Skeletal muscle tissue (tissue), 4 donors: ENCODE measurements around the gene MRPL32. TPM values are rescaled to one million over a fixed set of nuclear protein-coding genes. Genes with fewer than 3 reads are reported as not detected.

Experiments
- H3K27ac ChIP-seq: one replicate; pipeline ENCODE4 v1.7.0; 2013; ENCODE audit warnings: mild to moderate bottlenecking, low read depth, low read length, inconsistent platforms
- H3K27me3 ChIP-seq, 3 donors: one replicate each; pipeline ENCODE4 v1.7.0; 2013; ENCODE audit warnings: low read length in 3 of 3; ENCODE audit not compliant: control insufficient read depth in 3 of 3, insufficient read depth in 3 of 3
- H3K36me3 ChIP-seq, 3 donors: one replicate each; pipeline ENCODE4 v1.7.0; 2013; ENCODE audit warnings: low read length in 3 of 3; ENCODE audit not compliant: control insufficient read depth in 3 of 3, insufficient read depth in 3 of 3
- H3K4me1 ChIP-seq, 3 donors: one replicate each; pipeline ENCODE4 v1.7.0; 2013; ENCODE audit warnings: low read length in 3 of 3, mild to moderate bottlenecking in 3 of 3; ENCODE audit not compliant: control insufficient read depth in 3 of 3, insufficient read depth in 3 of 3
- H3K4me3 ChIP-seq, 3 donors: one replicate each; pipeline ENCODE4 v1.7.0; 2013; ENCODE audit warnings: low read length in 3 of 3
- H3K9ac ChIP-seq, 3 donors: one replicate each; pipeline ENCODE4 v1.7.0; 2013; ENCODE audit warnings: low read length in 3 of 3, mild to moderate bottlenecking in 3 of 3, moderate library complexity in 2 of 3, low read depth in 1 of 3
- H3K9me3 ChIP-seq, 3 donors: one replicate each; pipeline ENCODE4 v1.7.0; 2013; ENCODE audit warnings: low read length in 3 of 3; ENCODE audit not compliant: control insufficient read depth in 3 of 3
- total RNA-seq: library from RNA; depleted of rRNA; stranded (reverse); fragments of >200 nt; gene quantifications from one replicate; pipeline ENCODE4 v1.2.3, GENCODE V29; 2014
- donor health status: Osteomylitis.

MRPL32 gene
- total RNA-seq, 1 donor from 2014 or later, result 41.2 TPM

DNA sequence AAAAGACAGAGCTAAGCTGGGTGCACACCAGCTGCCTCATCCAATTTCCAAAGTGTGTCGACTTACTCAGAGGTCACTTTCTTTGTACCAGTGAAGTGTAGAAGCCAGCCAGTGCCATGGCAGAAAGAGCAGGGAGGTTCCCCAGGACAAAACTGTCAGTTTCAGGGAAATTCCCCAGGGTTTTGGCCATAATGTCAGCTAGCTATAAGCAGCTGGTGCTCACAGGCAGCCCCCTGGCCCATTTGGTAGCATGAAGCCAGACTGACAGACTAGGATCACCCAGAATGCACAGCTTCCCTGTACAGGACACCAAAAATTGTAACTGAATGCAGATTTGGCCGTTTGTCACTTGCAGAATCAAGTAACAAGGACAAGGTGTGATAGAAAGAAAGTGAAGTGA lies 28.6 kb downstream of the MRPL32 start:
- no peak overlapping the region for H3K9ac ChIP-seq
- H3K4me3 ChIP-seq, result no peak overlapping the region
- no peaks in the 10 kb centered on the region for H3K4me1 ChIP-seq
- no peaks in the 10 kb centered on the region for H3K36me3 ChIP-seq
- no peak overlapping the region for H3K27ac ChIP-seq
- H3K27me3 ChIP-seq, result no peaks in the 10 kb centered on the region
- H3K9me3 ChIP-seq, result no peaks in the 10 kb centered on the region

DNA sequence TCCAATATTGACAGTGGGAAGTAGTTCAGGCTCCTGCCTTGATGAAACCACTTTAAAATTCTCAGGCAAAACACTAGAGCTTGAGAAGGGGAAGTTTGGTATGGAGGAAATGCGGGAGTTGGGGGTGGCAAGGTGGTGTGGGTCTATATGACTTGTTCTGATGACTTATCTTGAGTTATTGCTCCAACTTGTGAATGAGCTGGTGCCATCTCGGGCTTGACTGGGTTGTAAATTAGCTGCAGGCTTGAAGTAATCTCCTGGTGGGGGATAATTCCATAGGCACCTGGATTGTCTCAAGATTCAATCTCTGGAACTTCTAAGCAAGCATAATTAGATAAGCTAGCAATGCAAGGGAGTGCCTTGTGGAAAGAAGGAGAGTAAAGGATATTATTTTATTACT lies 29.0 kb downstream of the MRPL32 start:
- Histone ChIP-seq H3K27ac (no peak overlapping the region), H3K9me3 (no peaks in the 10 kb centered on the region), H3K27me3 (no peaks in the 10 kb centered on the region), H3K4me1 (no peaks in the 10 kb centered on the region), H3K36me3 (no peaks in the 10 kb centered on the region), H3K9ac (no peak overlapping the region), H3K4me3 (no peak overlapping the region)

DNA sequence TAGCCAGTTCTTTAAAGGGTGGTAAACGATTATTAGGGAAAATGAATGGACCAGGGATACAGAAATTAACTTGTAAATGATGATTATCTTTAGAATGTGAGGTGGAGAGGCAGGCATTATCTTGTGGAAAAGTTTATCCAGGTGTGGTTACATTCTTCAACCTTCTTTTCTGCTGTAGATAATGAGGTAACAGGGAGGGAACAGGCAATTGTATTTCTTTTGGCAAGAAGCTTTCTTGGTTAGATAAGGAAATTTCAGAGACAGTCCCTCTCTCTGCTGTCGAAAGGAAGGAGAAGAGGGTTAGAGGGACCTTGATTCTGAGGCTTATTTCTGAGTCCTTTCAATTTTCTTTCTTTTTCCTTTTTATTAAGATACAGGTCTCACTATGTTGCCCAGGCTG lies 32.1 kb downstream of the MRPL32 start:
- Histone ChIP-seq H3K27ac (no peak overlapping the region), H3K4me3 (no peak overlapping the region), H3K4me1 (no peaks in the 10 kb centered on the region)

DNA sequence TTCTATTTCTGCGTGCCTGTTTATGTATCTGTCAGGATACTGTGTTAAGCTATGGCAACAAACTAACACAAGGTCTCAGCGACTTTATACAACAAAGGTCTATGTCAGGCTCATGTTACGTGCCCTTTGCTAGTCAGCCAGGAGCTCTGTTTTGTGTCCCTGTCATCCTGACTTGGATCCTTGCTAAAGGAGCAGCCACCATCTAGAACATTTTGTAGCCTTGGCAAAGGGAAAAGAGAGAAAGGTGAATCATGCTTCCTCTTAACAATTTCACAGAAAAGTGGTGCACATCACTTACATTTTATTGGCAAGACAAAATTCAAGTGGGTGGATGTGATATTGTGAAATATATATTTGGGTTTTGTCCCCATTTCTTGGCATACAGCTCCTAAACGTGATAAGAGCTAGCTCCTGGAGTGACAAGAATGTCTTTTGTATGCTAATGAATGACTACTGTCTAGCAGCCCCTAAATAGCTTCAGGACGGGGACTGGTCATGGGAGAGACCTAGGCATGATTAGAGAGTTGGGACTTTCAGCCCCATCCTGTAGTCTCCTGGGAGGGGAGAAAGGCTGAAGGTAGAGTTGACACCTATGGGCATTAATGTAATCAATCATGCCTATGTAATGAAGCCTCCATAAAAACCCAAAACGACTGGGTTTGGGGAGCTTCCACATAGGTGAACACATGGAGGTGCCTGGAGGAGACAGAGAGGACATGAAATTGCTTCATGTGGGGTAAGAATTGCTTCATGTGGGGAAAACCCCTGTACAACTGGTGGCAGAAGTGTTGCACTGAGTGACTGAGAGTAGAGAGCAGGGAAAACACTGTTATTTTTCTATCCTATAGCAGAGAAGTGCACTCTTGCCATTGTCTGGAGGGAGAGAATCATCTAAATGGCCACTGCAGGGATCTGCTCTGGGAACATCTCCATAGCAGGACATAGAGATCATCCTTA lies 33.0 kb downstream of the MRPL32 start:
- no peaks in the 10 kb centered on the region for H3K36me3 ChIP-seq
- H3K4me1 ChIP-seq, result no peaks in the 10 kb centered on the region
- H3K27me3 ChIP-seq, result no peaks in the 10 kb centered on the region
- no peak overlapping the region for H3K4me3 ChIP-seq
- H3K9ac ChIP-seq, result no peak overlapping the region
- no peaks in the 10 kb centered on the region for H3K9me3 ChIP-seq
- no peak overlapping the region for H3K27ac ChIP-seq

More for the DNA sequence above, 32.1 kb downstream of the MRPL32 start:
- H3K9ac ChIP-seq, result no peak overlapping the region
- no peaks in the 10 kb centered on the region for H3K36me3 ChIP-seq
- H3K27me3 ChIP-seq, result no peaks in the 10 kb centered on the region
- H3K9me3 ChIP-seq, result no peaks in the 10 kb centered on the region

DNA sequence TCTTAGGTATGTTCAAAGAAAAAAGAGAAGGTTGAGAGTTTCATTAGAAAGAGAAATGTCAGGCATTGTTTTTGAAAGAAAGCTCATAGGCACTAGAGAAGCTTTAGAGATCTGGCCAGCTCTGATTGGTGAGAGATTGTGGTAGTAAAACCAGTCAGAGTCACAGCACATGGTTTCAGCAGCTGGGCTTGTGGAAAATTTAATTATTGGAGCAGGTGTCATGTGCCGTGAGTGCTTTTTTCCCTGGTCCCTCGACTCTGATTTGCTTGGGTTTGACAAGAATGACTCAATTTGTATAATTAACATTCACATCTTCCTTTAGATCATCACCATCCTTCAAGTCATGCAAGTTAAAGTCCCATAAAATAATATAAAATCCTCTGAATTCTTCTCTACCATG lies 35.2 kb downstream of the MRPL32 start:
- no peak overlapping the region for H3K27ac ChIP-seq
- H3K27me3 ChIP-seq, result no peaks in the 10 kb centered on the region
- H3K4me3 ChIP-seq, result no peak overlapping the region
- no peaks in the 10 kb centered on the region for H3K36me3 ChIP-seq
- H3K4me1 ChIP-seq, result no peaks in the 10 kb centered on the region
- no peak overlapping the region for H3K9ac ChIP-seq
- no peaks in the 10 kb centered on the region for H3K9me3 ChIP-seq

DNA sequence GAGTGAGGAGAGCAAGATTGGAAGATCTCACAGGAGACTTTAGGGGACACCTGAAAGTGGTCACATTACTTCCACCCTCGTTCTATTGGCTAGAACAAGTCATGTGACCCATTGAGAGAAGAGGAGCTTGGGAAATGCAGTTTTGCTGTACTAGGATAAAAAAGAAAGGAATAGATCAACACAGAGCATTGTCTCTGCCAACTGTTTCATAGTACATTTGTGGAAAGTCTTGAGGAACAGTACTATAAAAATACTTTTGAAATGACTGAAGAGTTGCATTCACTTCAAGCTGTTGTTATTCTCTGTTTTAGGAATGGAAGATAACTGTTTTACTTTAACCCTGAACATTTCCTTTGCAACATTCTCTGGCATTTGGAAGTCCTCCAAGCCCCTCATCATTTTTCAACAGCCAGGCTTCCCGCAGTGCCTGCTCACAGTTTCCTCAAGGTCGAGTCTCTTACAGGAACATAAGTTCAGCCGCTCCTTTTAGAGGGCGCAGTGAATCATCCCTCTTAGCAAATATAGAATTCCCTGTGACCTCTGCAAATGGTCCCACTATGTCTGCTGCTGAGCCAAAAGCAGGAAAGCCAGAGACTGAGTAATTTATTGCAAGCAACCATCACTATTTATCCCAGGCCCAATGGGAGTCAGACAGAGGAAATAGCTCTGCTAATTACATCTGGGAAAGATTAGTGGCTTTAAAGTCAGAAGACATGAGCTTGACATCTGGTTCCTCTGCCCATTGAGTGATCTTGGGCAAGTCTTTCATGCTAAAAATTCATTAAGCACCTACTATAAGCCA lies 40.7 kb downstream of the MRPL32 start:
- H3K27me3 ChIP-seq, result no peaks in the 10 kb centered on the region

DNA sequence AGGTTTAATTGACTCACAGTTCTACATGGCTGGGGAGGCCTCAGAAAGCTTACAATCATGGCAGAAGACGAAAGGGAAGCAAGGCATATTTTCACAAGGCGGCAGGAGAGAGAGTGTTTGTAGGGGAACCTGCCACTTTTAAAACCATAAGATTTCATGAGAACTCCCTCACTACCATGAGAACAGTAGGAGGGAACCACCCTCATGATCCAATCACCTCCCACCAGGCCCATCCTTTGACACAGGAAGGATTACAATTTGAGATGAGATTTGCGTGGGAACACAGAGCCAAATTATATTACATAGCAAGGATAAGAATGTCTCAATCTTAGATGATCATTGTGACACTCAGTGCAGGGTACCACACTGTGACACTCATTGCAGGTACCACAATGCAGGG lies 44.2 kb downstream of the MRPL32 start:
- no peaks in the 10 kb centered on the region for H3K27me3 ChIP-seq
- no peak overlapping the region for H3K27ac ChIP-seq
- no peak overlapping the region for H3K9ac ChIP-seq
- H3K9me3 ChIP-seq, result no peaks in the 10 kb centered on the region
- no peaks in the 10 kb centered on the region for H3K36me3 ChIP-seq
- H3K4me3 ChIP-seq, result no peak overlapping the region
- H3K4me1 ChIP-seq, result peaks cover 0 to 3% (median 0%) of the 10 kb centered on the region in 3 donors

More for the DNA sequence above, 40.7 kb downstream of the MRPL32 start:
- Histone ChIP-seq H3K9me3 (no peaks in the 10 kb centered on the region), H3K27ac (peak overlapping the region; percentile 58), H3K36me3 (no peaks in the 10 kb centered on the region), H3K9ac (no peak overlapping the region), H3K4me3 (no peak overlapping the region), H3K4me1 (peaks cover 0 to 3% (median 0%) of the 10 kb centered on the region in 3 donors)

DNA sequence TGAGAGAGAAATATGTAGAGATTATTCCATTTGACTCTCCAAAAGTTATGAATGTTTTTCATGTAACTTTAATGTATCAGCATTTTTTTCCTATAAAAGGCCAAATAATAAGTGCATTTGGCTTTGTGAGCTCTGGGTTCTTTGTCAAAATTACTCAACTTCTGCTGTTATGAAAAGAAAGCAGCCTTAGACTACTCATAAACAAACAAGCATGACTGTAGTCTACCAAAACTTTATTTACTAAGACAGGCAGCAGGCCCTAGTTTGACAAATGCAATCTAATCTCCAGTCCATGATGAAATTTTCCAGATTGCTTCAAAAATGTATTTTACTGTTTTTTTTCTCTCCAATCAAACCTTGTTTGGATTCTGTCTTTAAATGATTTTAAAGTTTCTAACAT lies 46.3 kb downstream of the MRPL32 start:
- H3K27me3 ChIP-seq, result no peaks in the 10 kb centered on the region
- H3K36me3 ChIP-seq, result no peaks in the 10 kb centered on the region
- no peak overlapping the region for H3K9ac ChIP-seq
- H3K4me1 ChIP-seq, result peaks cover 0 to under 1% (median 0%) of the 10 kb centered on the region in 3 donors
- no peak overlapping the region for H3K27ac ChIP-seq
- H3K4me3 ChIP-seq, result no peak overlapping the region
- no peaks in the 10 kb centered on the region for H3K9me3 ChIP-seq

DNA sequence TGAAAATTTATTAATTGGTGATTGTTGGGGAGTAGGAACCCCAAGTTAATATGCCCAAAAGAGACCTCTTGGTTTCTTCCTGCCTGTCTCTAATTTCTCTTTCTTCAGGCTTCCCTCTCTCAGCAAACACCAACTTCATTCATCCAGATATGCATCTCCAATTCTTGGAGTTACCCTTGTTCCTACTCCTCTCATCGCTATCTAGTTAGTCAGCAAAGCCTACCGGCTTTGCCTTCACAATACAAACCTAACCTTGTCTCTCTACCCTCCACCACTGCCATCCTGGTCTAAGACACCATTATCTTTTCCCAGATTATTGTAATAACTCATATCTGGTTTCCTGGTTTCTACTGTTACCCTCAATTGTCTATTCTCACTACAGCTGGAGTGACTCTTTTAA lies 47.9 kb downstream of the MRPL32 start:
- Histone ChIP-seq H3K4me3 (no peak overlapping the region), H3K27me3 (no peaks in the 10 kb centered on the region), H3K9me3 (no peaks in the 10 kb centered on the region), H3K9ac (no peak overlapping the region), H3K4me1 (no peaks in the 10 kb centered on the region), H3K36me3 (no peaks in the 10 kb centered on the region), H3K27ac (no peak overlapping the region)

DNA sequence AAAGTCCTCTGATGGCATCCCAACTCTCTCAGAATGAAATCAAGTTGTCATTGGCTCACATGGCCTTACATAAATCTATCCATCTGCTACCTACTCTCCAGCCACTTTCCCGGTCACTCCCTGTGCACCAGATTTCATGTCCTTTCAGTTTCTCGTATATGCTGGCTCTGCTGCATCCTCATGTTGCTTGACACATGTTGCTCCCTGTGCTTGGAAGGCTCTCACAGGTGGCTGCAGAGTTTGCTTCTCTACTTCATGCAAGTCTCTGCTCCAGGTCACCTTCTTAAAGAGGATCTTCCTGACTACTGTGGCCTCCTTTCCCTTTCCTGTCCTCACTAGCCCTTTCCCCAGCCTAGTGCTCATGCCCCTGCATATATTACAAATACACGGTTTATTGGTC lies 48.3 kb downstream of the MRPL32 start:
- no peak overlapping the region for H3K4me3 ChIP-seq
- no peaks in the 10 kb centered on the region for H3K9me3 ChIP-seq
- H3K27me3 ChIP-seq, result no peaks in the 10 kb centered on the region
- no peaks in the 10 kb centered on the region for H3K36me3 ChIP-seq
- H3K4me1 ChIP-seq, result no peaks in the 10 kb centered on the region
- no peak overlapping the region for H3K9ac ChIP-seq
- no peak overlapping the region for H3K27ac ChIP-seq
